Fibroblast of skin of back (primary cell): ENCODE measurements around the gene PANK3.
"Not testable (repeated sequence)": the region's sequence is repeated elsewhere in the genome, so short reads cannot be mapped to it uniquely, and the experiment has no call there.

ENCODE experiments used
- DNase-seq: peaks from one replicate; pipeline ENCODE4 v3.0.0-alpha.2; 2013

PANK3 gene

DNA sequence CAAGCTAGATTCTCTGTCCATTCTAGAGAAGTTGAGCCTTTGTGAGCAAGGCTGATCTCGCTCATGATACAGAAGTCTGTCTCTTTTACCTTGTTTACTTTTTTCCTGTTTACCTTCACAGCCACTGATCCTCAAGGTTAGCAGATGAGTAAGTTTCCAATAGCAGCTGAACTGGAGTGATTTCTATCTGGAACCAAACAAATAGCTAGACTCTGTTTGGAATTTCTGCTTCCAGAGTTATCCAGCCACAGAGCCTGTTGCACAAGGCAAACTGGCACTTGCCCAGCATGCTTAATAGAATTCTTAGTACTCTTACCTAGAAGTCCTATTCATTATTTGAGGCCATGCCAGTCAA lies 12.8 kb upstream of the PANK3 start:
- DNase-seq, result no peak

- DNase-seq, result no peak
These were observed 12.3 kb upstream of the PANK3 start for GRCh38 chr5:168591302-168592013.

GRCh38 chr5:168590666-168591065 lies 11.5 kb upstream of the PANK3 start:
- no peak for DNase-seq

DNA sequence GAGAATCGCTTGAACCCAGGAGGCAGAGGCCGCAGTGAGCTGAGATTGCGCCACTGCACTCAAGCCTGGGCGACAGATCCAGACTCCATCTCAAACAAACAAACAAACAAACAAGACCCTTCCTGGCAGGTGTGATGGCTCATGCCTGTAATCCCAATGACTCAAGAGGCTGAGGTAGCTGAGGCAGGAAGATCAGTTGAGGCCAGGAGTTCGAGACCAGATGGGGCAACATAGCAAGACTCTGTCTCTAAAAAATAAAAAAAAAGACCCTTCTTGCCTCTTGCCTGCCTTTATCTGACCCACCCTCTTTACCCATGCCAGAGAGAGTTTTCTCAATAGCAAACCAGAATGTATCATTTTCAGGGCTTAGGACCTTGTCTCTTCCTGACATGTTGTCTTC lies 8.8 kb upstream of the PANK3 start:
- DNase-seq, result no peak

- DNase-seq, result no peak
These were observed 6.1 kb upstream of the PANK3 start for GRCh38 chr5:168585119-168585856.

GRCh38 chr5:168583742-168584482 lies 4.7 kb upstream of the PANK3 start:
- no peak for DNase-seq

DNA sequence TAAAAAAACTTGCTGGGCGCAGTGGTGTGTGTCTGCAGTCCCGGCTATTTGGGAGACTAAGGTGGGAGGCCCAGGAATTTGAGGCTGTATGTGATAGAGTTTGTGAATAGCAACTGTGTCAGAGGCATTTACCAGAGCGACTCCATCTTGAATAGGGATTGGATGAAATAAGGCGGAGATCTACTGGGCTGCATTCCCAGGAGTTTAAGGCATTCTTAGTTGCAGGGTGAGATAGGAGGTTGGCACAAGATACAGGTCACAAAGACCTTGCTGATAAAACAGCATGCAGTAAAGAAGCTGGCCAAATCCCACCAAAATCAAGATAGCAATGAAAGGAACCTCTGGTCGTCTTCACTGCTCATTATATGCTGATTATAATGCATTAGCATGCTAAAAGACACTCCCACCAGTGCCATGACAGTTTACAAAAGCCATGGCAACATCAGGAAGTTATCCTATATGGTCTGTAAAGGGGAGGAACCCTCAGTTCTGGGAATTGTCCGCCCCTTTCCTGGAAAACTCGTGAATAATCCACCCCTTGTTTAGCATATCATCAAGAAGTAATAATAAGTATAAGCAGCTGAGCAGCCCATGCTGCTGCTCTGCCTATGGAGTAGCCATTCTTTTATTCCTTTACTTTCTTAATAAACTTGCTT lies 1.8 kb upstream of the PANK3 start:
- not testable (repeated sequence) for DNase-seq

DNA sequence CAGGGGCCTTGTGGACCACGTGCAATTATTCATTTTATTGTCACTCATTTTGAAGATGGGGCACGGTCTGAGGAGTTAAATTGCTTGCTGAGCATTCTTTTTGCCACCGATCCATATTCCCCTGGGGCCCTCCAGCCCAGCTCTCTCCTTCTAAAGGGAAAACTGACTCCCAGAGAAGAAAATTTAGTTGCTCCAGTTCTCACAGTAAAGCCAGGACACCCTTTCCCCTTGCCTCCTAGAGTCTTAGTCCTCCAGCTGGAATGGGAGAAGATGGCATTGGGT lies 1.0 kb upstream of the PANK3 start:
- peak; percentile 28 for DNase-seq

DNA sequence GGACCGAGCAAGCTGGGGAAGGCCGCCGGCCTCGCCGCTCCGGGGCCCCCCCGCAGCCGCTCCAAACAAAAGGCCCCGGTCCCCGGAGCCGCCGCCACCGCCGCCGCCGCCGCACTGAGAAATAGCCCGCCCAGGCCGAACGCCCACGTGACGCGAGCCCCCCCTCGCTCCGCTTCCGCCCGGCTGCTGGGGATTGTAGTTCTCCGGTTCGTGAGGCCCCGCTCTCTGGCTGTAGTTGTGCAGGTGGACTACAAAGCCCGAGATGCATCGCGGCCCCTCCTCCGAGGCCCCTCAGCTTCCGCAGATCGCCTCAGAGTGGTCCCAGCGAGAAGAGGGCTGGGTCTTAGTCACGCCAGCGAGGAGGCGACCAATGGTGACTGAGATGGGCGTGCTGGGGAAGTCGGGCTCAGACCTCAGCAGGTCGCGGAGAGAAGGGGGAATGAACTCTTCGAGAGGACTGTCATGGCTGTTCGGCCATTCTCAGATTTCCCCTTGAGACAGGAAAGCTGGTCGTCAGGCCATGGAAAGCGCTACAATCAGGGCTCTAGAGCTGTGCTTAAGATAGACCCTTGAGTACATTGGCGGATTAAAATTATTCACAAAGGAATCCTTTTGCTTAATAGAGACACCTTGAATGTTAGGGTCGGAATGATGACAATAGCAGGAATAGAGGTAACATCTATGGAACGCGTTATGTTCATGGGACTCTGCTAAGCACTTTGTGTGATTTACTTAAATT lies 489 bp upstream of the PANK3 start:
- DNase-seq, result peak; percentile 100

DNA sequence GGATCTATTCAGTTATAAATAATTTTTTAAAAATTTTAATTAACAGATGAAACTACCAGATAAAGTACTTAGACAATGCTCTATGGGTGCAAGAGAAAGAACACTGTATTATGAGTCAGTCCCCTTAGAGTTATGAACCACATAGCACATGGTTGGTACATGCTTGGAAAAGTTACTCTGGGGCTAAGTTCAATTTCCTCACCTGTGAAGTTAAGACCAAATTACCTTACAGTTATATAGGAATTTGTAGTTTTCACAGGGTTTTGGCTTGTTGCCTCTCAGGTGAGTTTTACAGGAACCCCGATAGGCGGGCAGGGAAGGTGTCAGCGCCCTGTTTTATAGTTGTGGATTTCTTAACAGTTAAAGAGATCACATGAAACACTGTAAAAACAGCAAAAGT lies 1.2 kb downstream of the PANK3 start:
- peak; percentile 17 for DNase-seq

DNA sequence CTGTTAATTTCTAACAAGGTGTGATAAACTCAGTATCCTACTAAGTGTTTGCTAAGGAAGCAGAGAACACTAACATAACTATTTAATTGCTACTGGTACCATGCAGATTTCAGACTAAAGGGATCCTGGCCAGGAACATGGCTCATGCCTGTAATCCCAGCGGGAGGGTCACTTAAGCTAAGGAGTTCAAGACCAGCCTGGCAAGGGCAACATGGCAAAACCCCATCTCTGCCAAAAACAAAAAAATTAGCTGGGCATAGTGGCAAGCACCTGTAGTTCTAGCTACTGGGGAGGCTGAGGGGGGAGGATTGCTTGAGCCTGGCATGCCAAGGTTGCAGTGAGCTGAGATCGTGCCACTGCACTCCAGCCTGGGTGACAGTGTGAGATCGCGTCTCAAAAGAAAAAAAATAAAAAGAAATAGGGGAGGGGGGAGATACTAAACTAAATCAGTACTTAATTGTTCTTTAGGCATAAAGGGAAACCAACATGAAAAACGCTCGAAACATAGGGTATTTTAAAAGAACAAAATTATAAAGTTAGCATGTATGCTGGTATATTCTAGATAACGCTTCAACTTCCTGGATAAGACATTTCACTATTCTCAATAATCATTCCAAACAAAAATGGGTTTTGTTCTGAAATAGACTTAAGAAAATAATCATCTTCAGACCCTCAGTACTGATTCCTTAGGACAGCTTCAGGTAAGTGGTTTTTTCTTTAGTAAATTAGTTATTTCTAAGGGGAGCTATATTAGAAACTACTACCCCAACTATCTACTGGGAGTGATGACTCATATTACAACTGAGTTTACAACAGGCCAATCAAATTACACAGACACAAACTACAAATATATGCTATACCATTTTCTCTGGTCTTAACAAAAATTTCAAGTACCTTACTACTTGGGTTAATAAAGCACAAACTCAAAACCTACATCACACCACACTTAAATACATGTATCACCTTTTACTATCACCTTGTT lies 3.5 kb downstream of the PANK3 start:
- DNase-seq, result no peak

DNA sequence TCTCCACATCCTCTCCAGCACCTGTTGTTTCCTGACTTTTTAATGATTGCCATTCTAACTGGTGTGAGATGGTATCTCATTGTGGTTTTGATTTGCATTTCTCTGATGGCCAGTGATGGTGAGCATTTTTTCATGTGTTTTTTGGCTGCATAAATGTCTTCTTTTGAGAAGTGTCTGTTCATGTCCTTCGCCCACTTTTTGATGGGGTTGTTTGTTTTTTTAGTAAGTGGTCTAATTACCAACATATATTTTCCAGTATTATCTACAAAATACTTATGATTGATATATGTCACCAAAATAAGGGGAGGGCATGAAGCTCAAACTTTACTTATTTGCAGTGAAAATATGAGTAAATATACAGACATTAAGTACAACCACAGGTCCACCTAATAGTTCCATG lies 5.0 kb downstream of the PANK3 start:
- not testable (repeated sequence) for DNase-seq

DNA sequence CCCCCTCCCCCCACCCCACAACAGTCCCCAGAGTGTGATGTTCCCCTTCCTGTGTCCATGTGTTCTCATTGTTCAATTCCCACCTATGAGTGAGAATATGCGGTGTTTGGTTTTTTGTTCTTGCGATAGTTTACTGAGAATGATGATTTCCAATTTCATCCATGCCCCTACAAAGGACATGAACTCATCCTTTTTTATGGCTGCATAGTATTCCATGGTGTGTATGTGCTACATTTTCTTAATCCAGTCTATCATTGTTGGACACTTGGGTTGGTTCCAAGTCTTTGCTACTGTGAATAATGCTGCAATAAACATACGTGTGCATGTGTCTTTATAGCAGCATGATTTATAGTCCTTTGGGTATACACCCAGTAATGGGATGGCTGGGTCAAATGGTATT lies 5.5 kb downstream of the PANK3 start:
- not testable (repeated sequence) for DNase-seq

DNA sequence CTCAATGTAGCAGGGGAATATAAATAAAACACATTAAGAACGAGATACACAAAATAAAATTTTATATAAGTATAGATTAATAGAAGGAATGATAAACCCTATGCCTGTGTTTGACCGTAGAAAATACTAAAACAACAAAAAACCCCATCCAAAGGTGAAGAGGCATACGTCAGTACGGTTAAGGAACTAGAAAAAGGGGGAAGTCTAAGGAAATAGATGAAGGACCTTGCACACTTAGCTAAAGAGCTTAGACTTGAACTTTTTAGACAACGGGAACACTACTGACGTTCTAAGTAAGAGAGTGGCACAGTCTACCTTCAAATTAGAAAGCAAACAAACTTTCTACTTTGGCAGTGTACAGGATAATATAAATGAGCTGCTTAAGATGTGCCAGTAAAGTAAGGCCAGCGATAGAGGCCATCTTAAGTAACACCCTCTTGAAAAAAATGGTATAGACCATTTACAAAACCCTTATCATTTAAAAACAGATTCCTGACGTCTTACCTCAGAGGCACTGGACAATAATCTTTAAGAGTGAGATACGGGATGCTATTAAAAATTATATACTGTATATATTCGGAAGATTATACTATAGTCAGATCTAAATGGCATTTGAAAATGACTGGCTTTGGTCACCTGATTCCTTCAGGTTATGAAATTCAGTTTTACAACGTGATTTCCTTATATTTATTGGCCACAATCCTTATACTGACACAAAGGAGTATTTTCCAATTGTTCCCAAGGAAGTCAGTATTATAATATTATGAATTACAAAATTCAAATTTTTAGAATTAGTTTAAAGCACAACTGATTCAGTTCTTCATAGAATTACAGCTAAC lies 8.5 kb downstream of the PANK3 start:
- DNase-seq, result no peak

- no peak for DNase-seq
These were observed 10.4 kb downstream of the PANK3 start for GRCh38 chr5:168568738-168569137.

- no peak for DNase-seq
These were observed 15.2 kb downstream of the PANK3 start for GRCh38 chr5:168563959-168564358.

DNA sequence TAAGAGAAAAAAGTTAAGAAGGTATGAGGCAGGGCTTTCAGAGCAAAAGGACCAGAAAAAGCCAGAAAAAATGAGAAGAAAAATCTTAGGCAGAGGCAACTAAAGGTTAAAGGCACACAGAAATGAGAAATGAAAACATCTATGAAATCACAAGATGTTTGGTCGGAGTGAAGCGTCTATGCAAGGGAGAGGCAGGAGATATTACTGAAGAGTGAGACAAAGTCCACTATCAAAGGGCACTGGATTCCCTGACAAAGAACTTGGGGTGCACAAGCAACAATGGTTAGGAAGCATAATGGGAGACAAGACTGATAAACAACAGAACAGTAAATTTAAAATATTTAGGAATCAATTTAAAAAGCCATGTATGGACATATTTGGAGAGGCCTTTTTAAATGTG lies 16.9 kb downstream of the PANK3 start:
- DNase-seq, result no peak

DNA sequence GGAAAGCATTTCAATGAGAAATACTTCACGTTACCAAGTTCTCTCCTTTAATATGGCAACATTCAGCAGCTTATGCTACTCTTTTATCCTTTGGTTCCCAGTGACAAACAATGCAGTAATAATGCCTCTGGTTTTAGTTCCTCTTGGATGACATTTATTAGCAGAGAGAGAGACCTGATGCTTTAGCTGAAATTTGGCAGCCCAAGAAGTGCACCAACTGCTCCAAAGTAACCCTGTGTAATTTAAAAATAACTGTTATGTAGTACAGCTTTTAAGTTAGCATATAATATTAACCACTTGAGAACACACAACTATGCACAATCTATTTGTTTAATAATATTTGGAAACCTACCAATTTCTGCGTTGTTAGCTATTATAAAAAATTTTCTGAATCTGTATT lies 21.8 kb downstream of the PANK3 start:
- DNase-seq, result no peak

GRCh38 chr5:168553377-168554130 lies 25.6 kb downstream of the PANK3 start:
- no peak for DNase-seq

DNA sequence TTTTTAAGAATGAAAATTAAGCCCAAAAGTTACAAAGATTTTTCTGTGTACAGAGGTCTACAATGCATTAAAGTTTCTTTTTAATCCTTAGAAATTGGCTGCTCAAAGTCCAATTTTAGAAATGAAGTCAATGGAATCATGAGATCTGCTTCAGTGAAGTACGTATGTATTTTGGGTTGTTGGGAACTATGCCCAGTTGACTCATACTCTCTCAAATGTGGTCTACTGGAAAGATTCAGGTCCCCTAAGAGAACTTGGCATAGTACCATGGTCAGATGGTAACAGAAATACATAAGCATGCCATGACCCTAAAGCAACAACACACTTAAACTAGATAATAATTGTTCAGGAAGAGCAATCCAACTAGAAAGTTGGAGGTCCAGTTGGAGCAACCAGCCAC lies 27.0 kb downstream of the PANK3 start:
- peak; percentile 88 for DNase-seq
